A549 treated with Mapracorat at 1 μM for 4 hours (cell line): Measurements from ENCODE around the gene BBS7. TPM values are rescaled to one million over a fixed set of nuclear protein-coding genes. Genes with fewer than 3 reads are reported as not detected.

Experiments
- total RNA-seq: library from RNA; stranded (reverse); fragments of 200-300 nt; extraction: Qiagen RNA extraction; gene quantifications from 5 replicates; pipeline ENCODE4 v1.2.3, GENCODE V29; 2022

Gene BBS7, protein sequence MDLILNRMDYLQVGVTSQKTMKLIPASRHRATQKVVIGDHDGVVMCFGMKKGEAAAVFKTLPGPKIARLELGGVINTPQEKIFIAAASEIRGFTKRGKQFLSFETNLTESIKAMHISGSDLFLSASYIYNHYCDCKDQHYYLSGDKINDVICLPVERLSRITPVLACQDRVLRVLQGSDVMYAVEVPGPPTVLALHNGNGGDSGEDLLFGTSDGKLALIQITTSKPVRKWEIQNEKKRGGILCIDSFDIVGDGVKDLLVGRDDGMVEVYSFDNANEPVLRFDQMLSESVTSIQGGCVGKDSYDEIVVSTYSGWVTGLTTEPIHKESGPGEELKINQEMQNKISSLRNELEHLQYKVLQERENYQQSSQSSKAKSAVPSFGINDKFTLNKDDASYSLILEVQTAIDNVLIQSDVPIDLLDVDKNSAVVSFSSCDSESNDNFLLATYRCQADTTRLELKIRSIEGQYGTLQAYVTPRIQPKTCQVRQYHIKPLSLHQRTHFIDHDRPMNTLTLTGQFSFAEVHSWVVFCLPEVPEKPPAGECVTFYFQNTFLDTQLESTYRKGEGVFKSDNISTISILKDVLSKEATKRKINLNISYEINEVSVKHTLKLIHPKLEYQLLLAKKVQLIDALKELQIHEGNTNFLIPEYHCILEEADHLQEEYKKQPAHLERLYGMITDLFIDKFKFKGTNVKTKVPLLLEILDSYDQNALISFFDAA
- total RNA-seq, result 11.7 to 14.9 TPM (median 12.5 TPM) in 5 replicates

DNA sequence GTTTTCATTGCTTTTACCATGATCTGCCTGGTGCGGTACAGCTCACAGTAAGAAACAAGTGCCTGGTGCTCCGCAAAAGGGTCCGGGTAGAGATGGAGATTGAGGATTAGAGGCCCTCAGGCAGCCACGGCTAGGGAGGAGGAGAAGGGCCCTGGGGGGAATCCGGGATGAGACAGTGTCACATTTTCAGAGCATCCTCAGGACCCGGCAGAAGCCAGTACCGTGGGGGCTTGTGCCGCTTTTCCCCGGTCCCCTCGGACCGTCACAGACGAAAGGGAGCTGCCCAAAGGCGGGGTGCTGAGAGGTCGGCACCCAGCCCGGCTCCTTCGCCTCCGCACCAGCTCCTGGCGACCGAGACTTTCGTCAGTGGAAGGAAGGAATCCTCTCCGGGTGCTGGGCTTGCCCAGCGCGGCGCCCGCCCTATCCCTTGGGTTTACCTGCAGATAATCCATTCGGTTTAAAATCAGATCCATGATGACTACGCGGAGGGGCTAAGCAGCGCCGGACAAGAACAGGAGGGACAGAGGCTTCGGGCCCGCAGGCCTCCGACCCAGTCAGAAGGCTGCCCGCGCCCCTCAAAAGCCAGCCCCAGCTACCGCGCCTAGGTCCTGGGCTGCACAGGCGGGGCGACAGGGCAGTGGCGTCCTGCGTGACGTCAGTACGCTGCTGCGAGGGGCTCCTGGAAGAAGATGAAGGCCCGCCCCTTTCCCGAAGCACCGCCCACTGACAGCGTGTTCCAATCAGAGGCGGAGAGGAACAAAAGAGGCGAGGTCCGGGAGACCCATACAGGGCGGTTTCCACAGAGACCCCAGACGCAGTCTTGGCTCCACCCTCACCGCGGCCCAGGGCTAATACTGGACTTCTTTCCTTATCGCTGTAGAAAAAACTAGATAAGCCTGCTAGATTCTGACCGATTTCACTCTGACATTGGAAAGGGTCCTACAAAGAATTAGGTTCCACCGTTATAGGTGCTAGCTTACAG, at the start of gene BBS7:
Gene BBS7, minus strand, starts transcription at position 634 of the 982 bp plus-strand sequence. Its CDS starts 161 bp downstream, at position 473.

DNA sequence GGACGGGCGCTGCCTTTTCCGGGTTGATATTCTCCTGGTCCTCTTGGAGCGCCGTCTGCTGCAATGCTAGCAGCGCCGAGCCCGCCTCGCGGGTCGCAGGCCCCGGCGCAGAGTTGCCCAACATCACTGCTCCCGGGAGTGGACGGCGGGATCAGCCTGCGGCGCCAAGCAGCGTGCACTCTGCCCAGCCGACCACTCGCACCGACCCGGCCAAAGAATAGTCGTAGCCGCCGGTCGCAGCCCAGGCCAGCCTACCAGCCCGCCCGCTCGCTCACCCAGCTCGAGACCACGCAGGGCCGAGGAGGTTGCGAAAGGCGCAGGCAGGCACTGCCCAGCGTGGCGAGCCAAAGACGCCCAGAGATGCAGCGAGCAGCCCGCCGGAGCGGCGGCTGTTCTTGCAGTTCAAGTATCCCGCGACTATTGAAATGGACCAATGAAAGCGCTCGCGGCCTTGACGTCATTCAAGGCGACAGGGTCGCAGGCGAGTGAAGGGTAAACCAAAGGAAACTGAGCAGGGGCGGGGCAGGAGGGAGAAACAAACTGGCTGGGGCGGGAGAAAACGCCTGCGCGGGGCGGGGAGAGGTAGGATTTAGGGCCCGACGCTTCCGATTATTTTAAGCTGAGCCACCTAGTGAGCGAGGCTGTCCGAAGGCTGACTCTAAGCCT, 46.6 kb downstream of the BBS7 start, which contains the start of gene CCNA2:
Gene CCNA2, minus strand, starts transcription at position 379 of the 666 bp plus-strand sequence. Its CDS starts 255 bp downstream, at position 124.

DNA sequence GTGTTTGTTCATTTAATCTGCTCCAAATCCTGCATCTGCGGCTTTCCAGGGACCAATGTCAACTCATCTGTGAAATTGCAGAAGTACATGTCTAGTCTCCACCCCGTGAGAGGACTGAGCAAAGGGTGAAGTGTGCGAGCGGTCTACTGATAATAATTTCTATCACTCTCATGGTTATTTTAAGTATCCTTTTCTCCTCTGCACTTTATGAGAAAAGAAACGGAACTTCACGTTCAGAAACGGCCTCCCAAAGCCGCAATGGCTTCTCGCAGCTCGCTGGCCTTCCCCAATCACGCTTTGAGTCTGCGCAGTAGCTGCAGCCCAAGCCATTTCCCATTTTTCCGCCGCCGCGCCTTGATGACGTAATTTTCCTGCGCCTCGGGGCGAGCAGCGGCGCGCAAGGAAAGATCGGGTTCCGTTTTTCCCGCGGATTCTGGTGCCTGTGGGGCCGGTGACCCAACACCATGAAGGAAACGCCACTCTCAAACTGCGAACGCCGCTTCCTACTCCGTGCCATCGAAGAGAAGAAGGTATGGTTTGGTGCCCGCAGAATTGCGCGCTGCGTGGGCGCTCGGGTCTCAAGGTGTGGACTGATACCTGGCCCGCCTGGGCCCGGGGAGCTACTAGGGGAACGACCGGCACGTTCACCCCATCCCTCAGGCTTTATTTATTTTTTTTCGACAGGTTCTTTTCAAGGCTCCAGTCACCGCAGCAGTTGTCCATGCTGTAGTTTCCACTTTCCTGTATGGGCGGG, 69.1 kb downstream of the BBS7 start, which contains the start of gene EXOSC9:
Gene EXOSC9, plus strand, starts transcription at position 363 of the 754 bp plus-strand sequence. Its CDS starts 102 bp downstream, at position 465.

Other genes with a start within 250 kb of the BBS7 start
- 487 to 569 TPM (median 497 TPM) in 5 replicates for gene ANXA5, start 173.5 kb downstream of the BBS7 start, total RNA-seq
- gene SMIM43, start 105.3 kb downstream of the BBS7 start, total RNA-seq, result 0.11 to 0.28 TPM (median 0.15 TPM) in 5 replicates
- 25.9 to 36.7 TPM (median 27.3 TPM) in 5 replicates for gene EXOSC9, start 69.2 kb downstream of the BBS7 start, total RNA-seq
- gene CCNA2, start 46.6 kb downstream of the BBS7 start, total RNA-seq, result 38.3 to 47.7 TPM (median 44.3 TPM) in 5 replicates
- gene TRPC3, start 81.6 kb upstream of the BBS7 start, total RNA-seq, result 0.06 to 0.12 TPM (median 0.07 TPM) in 3 of 5 replicates, not detected in the others